ENCODE data around the gene ARSG. TPM values are rescaled to one million over a fixed set of nuclear protein-coding genes. Genes with fewer than 3 reads are reported as not detected.

ARSG gene
- total and polyA plus RNA-seq, 2 of the 13 experiments (the other 11 are each of a cell fraction or from before 2014, with no cell fraction given): 3.7 to 15.2 TPM

- TF ChIP-seq ZNF318 (CRISPR knock-in tag; IDR thresholded peaks at IDR 0.05): no peak
- TF ChIP-seq THAP7 (CRISPR knock-in tag; IDR thresholded peaks at IDR 0.05): no peak
- no peak for TF ChIP-seq ARID4A (CRISPR knock-in tag; IDR thresholded peaks at IDR 0.05; ENCODE audit: borderline replicate concordance)
- TF ChIP-seq MNT (IDR thresholded peaks at IDR 0.05): no peak
- no peak for TF ChIP-seq ARNT (IDR thresholded peaks at IDR 0.05)
- 0 out of 2 replicates have a peak, but pooled peaks have one; percentile 9 for TF ChIP-seq ZC3H4 (CRISPR knock-in tag; IDR thresholded peaks at IDR 0.05; ENCODE audit: borderline replicate concordance)
- TF ChIP-seq ZSCAN12 (CRISPR knock-in tag; IDR thresholded peaks at IDR 0.05): peak; percentile 91
- peak; percentile 17; the same call in 1 of the 2 replicates for TF ChIP-seq SPEN (CRISPR knock-in tag; IDR thresholded peaks at IDR 0.05; ENCODE audit: low read depth)
- TF ChIP-seq PBX2 (CRISPR knock-in tag; IDR thresholded peaks at IDR 0.05): no peak
- TF ChIP-seq ZNF737 (CRISPR knock-in tag; IDR thresholded peaks at IDR 0.05; ENCODE audit: borderline replicate concordance): no peak
- no peak for TF ChIP-seq NFRKB (IDR thresholded peaks at IDR 0.05)
- TF ChIP-seq NFIB (CRISPR knock-in tag; IDR thresholded peaks at IDR 0.05; ENCODE audit: borderline replicate concordance): no peak
Measured at GRCh38 chr17:68290955-68291835, at the start of gene ARSG, which contains the start of gene SLC16A6 (continued).
